ENCODE measurements around the gene ANKRD44.
A peak's percentile ranks its signal among the peaks of the same experiment; 100 is the strongest.

ANKRD44 gene

DNA sequence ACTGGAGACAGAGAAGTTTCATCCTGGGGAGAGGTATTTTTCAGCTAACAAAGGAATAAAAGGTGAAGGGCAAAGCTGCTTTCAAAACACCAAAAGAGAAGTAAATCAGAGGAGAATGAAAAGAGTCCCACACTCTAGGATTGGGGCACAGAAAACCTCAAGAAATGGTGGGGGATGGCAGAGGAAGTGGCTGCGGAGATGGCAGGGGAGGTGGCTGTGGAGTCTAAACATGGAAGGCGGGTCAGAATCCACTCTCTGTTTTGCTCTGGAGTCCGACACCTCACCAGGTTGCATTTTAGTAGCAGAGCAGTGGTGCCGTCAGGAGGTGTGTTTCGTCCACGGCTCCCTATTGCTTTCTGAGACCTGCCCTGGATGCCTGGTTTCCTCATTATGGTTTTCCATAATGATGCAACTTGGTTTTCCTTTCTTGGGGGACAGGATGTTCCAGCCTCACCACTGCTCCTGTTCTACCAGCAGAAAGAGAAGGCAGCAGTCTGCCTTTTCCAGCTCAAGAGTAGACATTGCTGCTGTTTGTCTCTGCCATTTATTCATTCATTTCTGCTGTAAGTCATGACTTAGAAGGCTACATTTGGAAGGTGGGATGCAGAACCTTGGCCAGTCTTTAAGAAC, 188.7 kb downstream of the ANKRD44 start:
- Histone ChIP-seq H3K36me3 (ENCODE audit: low read depth) (no peaks in the 10 kb centered on the region), H3K27ac (ENCODE audit: poor library complexity, severe bottlenecking) (no peak overlapping the region), H3K9me3 (ENCODE audit: severe bottlenecking) (no peaks in the 10 kb centered on the region), H3K4me3 (ENCODE audit: severe bottlenecking) (no peak overlapping the region), H3K27me3 (ENCODE audit: insufficient read depth, poor library complexity, severe bottlenecking) (no peaks in the 10 kb centered on the region), H3K4me1 (ENCODE audit: insufficient read depth, poor library complexity, severe bottlenecking) (no peaks in the 10 kb centered on the region)
- TF ChIP-seq, protein P1, sequence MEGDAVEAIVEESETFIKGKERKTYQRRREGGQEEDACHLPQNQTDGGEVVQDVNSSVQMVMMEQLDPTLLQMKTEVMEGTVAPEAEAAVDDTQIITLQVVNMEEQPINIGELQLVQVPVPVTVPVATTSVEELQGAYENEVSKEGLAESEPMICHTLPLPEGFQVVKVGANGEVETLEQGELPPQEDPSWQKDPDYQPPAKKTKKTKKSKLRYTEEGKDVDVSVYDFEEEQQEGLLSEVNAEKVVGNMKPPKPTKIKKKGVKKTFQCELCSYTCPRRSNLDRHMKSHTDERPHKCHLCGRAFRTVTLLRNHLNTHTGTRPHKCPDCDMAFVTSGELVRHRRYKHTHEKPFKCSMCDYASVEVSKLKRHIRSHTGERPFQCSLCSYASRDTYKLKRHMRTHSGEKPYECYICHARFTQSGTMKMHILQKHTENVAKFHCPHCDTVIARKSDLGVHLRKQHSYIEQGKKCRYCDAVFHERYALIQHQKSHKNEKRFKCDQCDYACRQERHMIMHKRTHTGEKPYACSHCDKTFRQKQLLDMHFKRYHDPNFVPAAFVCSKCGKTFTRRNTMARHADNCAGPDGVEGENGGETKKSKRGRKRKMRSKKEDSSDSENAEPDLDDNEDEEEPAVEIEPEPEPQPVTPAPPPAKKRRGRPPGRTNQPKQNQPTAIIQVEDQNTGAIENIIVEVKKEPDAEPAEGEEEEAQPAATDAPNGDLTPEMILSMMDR (IDR thresholded peaks at IDR 0.05; ENCODE audit: poor library complexity, severe bottlenecking) = no peak
- ATAC-seq (ENCODE audit: low read depth) (no peak), DNase-seq (ENCODE audit: low spot score) (no peak)

DNA sequence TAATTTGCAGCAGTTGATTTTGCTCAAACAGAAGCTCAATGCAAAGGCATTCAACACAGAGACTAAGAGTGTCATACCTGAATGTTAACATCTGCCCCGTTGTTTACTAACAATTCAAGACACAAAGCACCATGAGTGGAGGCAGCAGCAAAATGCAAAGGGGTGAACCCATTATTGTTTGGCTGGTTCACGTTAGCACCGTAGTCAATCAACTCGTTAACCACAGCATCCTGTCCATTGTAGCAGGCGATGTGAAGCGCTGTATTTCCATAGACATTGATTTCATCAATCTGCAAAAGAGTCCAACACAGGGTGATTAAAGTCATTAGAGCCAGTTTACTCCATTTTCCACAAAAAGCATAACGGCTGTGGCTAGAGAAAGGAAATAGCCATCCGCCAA, 189.3 kb downstream of the ANKRD44 start:
- H3K27ac ChIP-seq (ENCODE audit: poor library complexity, severe bottlenecking) = no peak overlapping the region
- ATAC-seq (ENCODE audit: low read depth) = no peak
- no peaks in the 10 kb centered on the region for H3K27me3 ChIP-seq (ENCODE audit: insufficient read depth, poor library complexity, severe bottlenecking)
- DNase-seq (ENCODE audit: low spot score) = no peak
- H3K9me3 ChIP-seq (ENCODE audit: severe bottlenecking) = no peaks in the 10 kb centered on the region
- no peak overlapping the region for H3K4me3 ChIP-seq (ENCODE audit: severe bottlenecking)
- TF ChIP-seq, protein P1 (IDR thresholded peaks at IDR 0.05; ENCODE audit: poor library complexity, severe bottlenecking) = no peak
- no peaks in the 10 kb centered on the region for H3K4me1 ChIP-seq (ENCODE audit: insufficient read depth, poor library complexity, severe bottlenecking)
- H3K36me3 ChIP-seq (ENCODE audit: low read depth) = no peaks in the 10 kb centered on the region

DNA sequence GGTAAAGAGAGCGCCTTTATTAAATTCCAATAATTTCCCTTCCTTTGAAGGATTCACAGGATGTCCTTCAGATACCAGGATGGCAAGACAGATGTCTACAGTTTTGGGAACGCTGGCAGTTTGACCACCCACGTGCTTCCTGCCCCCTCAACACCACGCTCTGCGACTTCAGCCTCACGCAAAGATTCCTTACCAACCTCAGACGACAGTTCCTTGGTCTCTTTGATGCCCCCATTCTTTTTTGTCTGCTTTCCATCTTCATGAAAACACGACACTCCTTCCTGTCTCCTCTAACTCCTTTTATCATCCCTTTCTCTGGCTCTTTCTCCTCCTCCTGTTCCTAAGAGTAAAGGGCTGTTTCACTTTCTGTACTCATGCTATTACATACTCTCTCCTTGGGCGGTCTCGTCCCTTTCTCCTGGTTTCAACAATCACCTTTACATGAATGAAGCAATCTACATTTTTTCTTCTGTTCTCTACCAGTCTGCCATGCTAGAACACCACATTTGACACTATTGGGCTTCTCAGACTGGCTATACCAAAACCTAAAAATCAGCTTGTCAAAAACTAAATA, 194.2 kb downstream of the ANKRD44 start:
- no peaks in the 10 kb centered on the region for H3K9me3 ChIP-seq (ENCODE audit: severe bottlenecking)
- no peaks in the 10 kb centered on the region for H3K27me3 ChIP-seq (ENCODE audit: insufficient read depth, poor library complexity, severe bottlenecking)
- H3K4me1 ChIP-seq (ENCODE audit: insufficient read depth, poor library complexity, severe bottlenecking) = no peaks in the 10 kb centered on the region
- TF ChIP-seq, protein P1 (IDR thresholded peaks at IDR 0.05; ENCODE audit: poor library complexity, severe bottlenecking) = no peak
- H3K36me3 ChIP-seq (ENCODE audit: low read depth) = no peaks in the 10 kb centered on the region
- ATAC-seq (ENCODE audit: low read depth) (no peak), DNase-seq (ENCODE audit: low spot score) (no peak)
- H3K4me3 ChIP-seq (ENCODE audit: severe bottlenecking) = no peak overlapping the region
- no peak overlapping the region for H3K27ac ChIP-seq (ENCODE audit: poor library complexity, severe bottlenecking)

DNA sequence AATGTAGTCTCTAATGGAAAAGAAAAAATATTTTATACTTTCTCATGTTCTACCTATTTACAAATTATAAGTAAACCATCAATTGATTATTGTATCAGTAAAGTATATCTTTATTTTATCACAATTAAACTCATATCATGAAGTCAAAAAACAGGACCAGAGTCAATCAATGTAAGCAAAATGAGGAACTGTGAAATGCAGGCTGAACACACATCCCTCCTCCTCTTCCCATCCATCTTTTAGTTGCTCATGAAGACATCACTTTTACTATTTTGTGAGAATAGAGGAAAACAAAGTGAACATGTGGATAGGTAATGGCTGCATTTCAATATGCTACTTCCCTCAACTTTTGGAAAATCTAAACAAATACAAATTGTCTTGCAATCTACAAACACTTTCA, 195.3 kb downstream of the ANKRD44 start:
- no peaks in the 10 kb centered on the region for H3K36me3 ChIP-seq (ENCODE audit: low read depth)
- H3K27ac ChIP-seq (ENCODE audit: poor library complexity, severe bottlenecking) = no peak overlapping the region
- no peaks in the 10 kb centered on the region for H3K4me1 ChIP-seq (ENCODE audit: insufficient read depth, poor library complexity, severe bottlenecking)
- ATAC-seq (ENCODE audit: low read depth) = no peak
- TF ChIP-seq, protein P1 (IDR thresholded peaks at IDR 0.05; ENCODE audit: poor library complexity, severe bottlenecking) = no peak
- no peaks in the 10 kb centered on the region for H3K9me3 ChIP-seq (ENCODE audit: severe bottlenecking)
- no peak overlapping the region for H3K4me3 ChIP-seq (ENCODE audit: severe bottlenecking)
- no peak for DNase-seq (ENCODE audit: low spot score)
- H3K27me3 ChIP-seq (ENCODE audit: insufficient read depth, poor library complexity, severe bottlenecking) = no peaks in the 10 kb centered on the region

DNA sequence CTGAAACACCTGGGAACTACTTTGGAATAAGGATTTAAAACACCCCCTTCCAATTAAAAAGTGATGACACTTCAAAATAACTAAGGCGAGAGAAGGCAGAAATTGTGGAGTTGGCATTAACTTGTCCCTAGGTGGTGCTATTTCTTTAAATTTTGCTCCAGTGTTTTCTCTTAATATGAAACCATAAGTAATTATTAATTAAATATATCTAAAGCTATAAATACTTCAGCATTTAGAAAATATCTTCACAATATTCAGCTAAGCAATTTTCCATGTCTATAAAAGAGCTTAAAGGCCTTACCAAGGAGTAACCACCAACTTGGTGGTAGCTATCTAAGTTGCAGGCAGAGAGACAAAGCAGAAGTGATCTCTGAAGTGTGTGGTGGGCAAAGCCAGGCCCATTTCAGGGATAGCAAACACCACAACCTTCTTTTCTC, 197.3 kb downstream of the ANKRD44 start:
- no peaks in the 10 kb centered on the region for H3K36me3 ChIP-seq (ENCODE audit: low read depth)
- no peak for ATAC-seq (ENCODE audit: low read depth)
- H3K4me3 ChIP-seq (ENCODE audit: severe bottlenecking) = no peak overlapping the region
- H3K4me1 ChIP-seq (ENCODE audit: insufficient read depth, poor library complexity, severe bottlenecking) = no peaks in the 10 kb centered on the region
- TF ChIP-seq, protein P1 (IDR thresholded peaks at IDR 0.05; ENCODE audit: poor library complexity, severe bottlenecking) = peak; percentile 77
- H3K27ac ChIP-seq (ENCODE audit: poor library complexity, severe bottlenecking) = no peak overlapping the region
- no peaks in the 10 kb centered on the region for H3K9me3 ChIP-seq (ENCODE audit: severe bottlenecking)
- no peaks in the 10 kb centered on the region for H3K27me3 ChIP-seq (ENCODE audit: insufficient read depth, poor library complexity, severe bottlenecking)
- DNase-seq (ENCODE audit: low spot score) = no peak
